LNCaP clone FGC (cell line): ENCODE data around the gene MTHFR.

Experiments
- DNase-seq: peaks from one replicate; pipeline ENCODE4 v3.0.0-alpha.2; 2011; ENCODE audit warnings: low read depth
- H3K4me3 ChIP-seq: 2 replicates; pipeline ENCODE4 v1.5.1; 2011; ENCODE audit warnings: mild to moderate bottlenecking, low read depth, low read length, control low read depth
- CTCF ChIP-seq: IDR thresholded peaks from 2 replicates; pipeline ENCODE4 v1.5.1; 2012; ENCODE audit warnings: mild to moderate bottlenecking; ENCODE audit not compliant: control insufficient read depth, insufficient read depth; ENCODE audit errors: extremely low read depth

MTHFR gene

GRCh38 chr1:11748294-11749202, 57.2 kb downstream of the MTHFR start:
- no peak overlapping the region for H3K4me3 ChIP-seq
- TF ChIP-seq CTCF = no peak
- DNase-seq = no peak

GRCh38 chr1:11746795-11747487, 58.8 kb downstream of the MTHFR start:
- H3K4me3 ChIP-seq = no peak overlapping the region
- TF ChIP-seq CTCF = no peak
- no peak for DNase-seq

- TF ChIP-seq CTCF = no peak
- no peak for DNase-seq
- no peak overlapping the region for H3K4me3 ChIP-seq
Measured at GRCh38 chr1:11746092-11746491, 59.7 kb downstream of the MTHFR start.

- DNase-seq = no peak
- no peak overlapping the region for H3K4me3 ChIP-seq
- no peak for TF ChIP-seq CTCF
Measured at GRCh38 chr1:11744287-11744686, 61.5 kb downstream of the MTHFR start.

- no peak for TF ChIP-seq CTCF
- no peak overlapping the region for H3K4me3 ChIP-seq
- no peak for DNase-seq
Measured at GRCh38 chr1:11741919-11742558, 63.7 kb downstream of the MTHFR start.

GRCh38 chr1:11741482-11741881, 64.3 kb downstream of the MTHFR start:
- TF ChIP-seq CTCF = no peak
- DNase-seq = no peak
- H3K4me3 ChIP-seq = no peak overlapping the region
